Kidney capillary endothelial cell (primary cell): ENCODE results near the gene ACTR3.

Experiments used
- DNase-seq: peaks from one replicate; pipeline ENCODE4 v3.0.0-alpha.2; 2018; ENCODE audit warnings: low spot score

ACTR3 gene

DNA sequence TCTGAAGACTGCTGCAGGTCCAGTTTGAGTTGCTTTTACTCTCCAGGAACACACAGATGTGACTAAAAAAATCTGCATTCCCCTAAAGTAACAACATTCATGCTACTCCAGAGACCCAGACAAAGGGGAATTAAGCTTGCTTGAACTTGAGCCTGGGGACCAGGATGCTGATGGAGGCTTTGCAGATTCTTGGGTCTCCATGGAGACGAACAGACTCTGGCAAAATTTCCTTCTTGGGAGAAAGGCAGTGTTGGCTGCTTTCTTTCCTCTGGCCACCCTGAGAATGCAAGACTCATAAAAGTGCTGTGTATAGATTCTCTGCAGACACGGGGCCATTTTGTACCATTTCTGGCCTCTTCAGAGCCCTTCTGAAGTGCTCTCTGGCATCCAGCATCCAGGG lies 112.0 kb downstream of the ACTR3 start:
- DNase-seq, result no peak

DNA sequence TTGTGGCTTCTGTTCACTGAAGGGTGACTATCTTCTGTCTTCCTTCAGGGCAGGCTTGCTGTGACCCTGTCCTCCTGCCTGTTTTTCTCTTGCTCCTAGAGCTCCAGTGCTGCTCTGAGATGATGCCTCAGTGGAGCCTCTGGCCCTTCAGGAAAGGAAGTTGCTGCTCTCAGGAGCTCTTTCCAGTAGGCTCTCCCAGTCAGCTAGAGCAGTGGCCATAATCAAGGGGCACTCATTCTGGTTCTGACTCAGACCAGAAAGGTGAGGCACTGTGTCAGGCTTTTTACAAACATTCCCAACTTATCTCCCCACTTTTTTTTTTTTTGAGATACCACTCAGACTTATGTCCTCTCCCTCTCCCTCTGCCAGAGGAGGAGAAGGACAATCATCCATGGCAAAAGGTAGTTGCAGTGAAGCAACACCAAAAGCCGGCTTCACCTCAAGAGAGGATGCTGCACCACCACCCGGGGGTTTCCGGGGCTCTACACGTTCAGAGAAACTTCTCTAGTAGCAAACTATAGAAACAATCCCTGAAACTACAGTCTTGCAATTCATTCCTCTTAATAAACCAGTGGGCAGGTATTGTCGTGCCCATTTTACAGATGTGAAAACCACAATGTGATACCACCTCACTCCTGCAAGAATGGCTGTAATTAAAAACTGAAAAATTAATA lies 115.4 kb downstream of the ACTR3 start:
- DNase-seq, result no peak

DNA sequence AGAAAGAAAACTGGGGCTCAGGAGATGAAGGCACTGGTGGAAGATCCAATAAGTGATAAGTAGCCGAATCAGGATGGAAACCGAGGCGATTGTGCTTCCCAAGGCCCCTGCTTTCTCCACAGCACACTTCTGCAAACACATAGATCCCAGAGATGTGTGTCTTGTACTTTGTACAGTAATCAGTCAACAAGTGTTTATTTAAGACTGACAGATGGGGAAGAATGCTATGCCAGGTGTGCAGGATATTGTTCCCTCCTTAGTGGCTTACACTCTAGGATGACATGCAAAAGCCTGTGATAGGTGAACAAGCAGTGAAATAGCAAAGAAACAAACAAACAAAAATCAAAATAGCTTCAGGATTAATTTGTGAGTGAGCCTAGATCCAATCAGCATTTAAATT lies 116.6 kb downstream of the ACTR3 start:
- no peak for DNase-seq

DNA sequence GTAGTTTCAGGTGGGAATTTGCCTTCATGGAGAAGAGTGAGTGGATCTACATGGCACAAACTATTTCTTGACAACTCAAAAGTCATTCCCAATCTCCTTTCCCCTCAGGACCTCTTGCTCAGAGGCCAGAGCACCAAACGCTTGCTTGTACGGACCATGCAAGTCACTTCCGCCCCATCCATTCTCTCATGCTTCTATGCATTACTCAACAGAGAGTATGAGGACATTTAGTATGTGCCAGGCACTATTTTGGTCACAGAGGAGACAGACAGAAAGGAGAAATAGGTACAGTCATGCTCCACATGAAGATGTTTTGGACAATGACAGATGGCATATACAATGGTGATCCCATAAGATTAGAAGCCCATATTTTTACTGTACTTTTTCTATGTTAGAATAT lies 117.5 kb downstream of the ACTR3 start:
- no peak for DNase-seq

DNA sequence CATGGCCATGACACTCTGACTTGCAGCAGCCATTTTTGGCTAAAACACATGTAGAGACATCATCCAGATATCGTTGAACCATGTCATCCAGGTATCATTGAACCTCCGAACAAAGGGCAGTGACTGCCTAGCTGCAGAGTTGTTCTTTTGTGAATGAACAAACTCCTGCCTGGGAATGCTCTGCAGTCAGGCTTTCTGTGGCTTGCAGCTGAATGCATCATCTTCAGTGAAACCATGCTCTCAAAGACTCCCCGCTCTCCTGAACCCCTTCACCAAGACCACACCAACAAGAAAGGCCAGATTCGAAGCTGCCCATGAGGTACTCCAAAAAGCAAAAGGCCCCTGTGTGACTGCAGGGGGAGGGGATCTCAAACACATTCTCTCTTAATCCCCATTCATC lies 118.8 kb downstream of the ACTR3 start:
- no peak for DNase-seq

DNA sequence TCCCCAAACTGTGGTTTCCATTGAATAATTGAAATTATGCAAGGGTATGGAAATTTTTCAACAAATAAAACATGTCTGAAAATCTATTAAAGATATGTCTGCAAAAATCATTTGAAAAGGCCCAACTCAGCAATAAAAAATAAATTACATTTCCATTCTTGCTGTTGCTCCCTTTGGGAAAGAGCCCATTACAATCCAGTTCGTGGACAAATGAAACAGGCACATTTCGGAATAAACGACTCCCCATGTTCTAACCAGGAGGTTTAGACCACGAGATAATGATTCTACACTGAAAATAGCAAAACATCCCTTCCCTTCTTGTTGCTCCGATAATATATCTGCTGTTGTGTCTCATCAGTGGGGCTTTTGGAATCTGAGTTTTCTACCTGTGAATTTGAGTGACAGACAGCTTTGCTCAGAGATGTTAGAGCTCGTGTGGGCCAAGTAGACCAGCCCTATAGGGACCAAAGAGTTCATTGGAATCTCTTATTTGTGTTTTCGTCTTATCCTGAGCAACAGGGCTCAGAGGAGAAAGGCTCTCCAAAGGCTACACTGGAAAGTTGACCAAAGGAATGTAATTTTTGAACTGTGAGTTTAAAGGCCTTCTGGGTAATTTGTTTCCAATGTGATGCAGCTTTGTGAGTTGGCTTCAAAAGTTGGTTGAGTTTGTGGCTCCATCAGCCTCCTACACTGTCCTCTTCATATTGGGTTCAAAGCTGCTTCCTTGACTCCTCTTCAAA lies 119.5 kb downstream of the ACTR3 start:
- DNase-seq, result no peak

DNA sequence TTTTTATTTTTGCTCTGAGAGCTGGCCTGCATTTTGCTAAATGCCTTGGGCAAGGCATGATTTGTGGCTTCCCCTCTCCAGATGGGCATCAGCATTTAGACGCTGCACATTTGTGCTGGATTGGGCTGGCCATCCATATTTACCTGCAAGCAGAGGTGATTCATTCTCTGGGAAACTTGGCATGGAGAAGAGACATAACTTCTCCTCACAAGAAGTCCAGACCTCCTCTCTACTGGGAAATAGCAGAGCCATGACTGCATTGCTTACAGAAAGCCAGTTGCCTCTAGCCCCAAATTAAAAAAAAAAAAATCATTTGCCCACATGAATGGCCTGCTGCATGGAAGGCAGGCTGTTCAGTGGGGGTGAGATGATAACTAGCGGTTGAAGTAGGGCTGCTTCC lies 120.1 kb downstream of the ACTR3 start:
- DNase-seq, result no peak

DNA sequence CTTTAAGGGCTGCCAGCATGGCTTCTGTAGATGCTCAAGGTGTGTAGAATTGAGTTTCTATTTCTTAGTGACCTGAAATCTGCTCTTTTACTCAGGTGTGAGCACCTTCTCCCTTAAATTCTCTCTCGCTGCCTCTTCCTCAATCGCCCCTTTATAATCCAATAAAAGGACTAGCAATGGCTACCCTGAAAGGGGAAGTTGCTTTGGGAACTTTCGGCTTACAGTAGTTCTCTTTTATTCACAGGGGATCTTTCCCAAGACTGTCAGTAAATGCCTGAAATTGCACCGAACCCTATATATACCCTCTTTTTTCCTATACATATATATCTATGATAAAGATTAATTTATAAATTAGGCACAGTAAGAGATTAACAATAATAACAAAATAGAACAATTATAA lies 121.8 kb downstream of the ACTR3 start:
- DNase-seq, result no peak
